Endothelial cell (in vitro differentiated cells): ENCODE data around the gene LEMD2. TPM values are rescaled to one million over a fixed set of nuclear protein-coding genes. Genes with fewer than 3 reads are reported as not detected.

Experiments
- DNase-seq: peaks from one replicate; pipeline ENCODE4 v3.0.0; 2021; ENCODE audit warnings: low spot score
- H3K27ac Mint-ChIP-seq: one replicate; pipeline ENCODE4 v1.8.0; 2021; ENCODE audit warnings: mixed read lengths, inconsistent platforms; ENCODE audit not compliant: unreplicated experiment
- H3K27me3 Mint-ChIP-seq: one replicate; pipeline ENCODE4 v1.8.0; 2021; ENCODE audit warnings: mild to moderate bottlenecking, moderate library complexity, mixed read lengths, inconsistent platforms; ENCODE audit not compliant: unreplicated experiment
- H3K36me3 Mint-ChIP-seq: one replicate; pipeline ENCODE4 v1.8.0; 2021; ENCODE audit warnings: mild to moderate bottlenecking, low read depth, mixed read lengths, inconsistent platforms; ENCODE audit not compliant: unreplicated experiment
- H3K4me1 Mint-ChIP-seq: one replicate; pipeline ENCODE4 v1.8.0; 2021; ENCODE audit warnings: mild to moderate bottlenecking, mixed read lengths, inconsistent platforms; ENCODE audit not compliant: unreplicated experiment
- H3K4me3 Mint-ChIP-seq: one replicate; pipeline ENCODE4 v1.8.0; 2021; ENCODE audit warnings: mild to moderate bottlenecking, mixed read lengths, inconsistent platforms; ENCODE audit not compliant: unreplicated experiment
- H3K9me3 Mint-ChIP-seq: one replicate; pipeline ENCODE4 v1.8.0; 2021; ENCODE audit warnings: mixed read lengths, inconsistent platforms; ENCODE audit not compliant: unreplicated experiment
- CTCF ChIP-seq: fragments of 200-600 bp; sonication (generic); IDR thresholded peaks from one replicate; pipeline ENCODE4 v1.5.0; 2021; ENCODE audit warnings: antibody characterized with exemption; ENCODE audit not compliant: unreplicated experiment
- total RNA-seq: library from RNA; stranded (reverse); fragmentation: NEBNext Ultra II Directional; extraction: Animal tissue kit (Norgen Biotek cat#: 25700); gene quantifications from one replicate; pipeline ENCODE4 v1.2.1, GENCODE V29; 2021; ENCODE audit not compliant: unreplicated experiment

LEMD2 gene
- total RNA-seq, 1 donor from 2014 or later = 105 TPM

- peak; percentile 88 for TF ChIP-seq CTCF
- peaks cover 19% of the 10 kb centered on the region for H3K36me3 Mint-ChIP-seq
- H3K4me3 Mint-ChIP-seq = no peak overlapping the region
- no peaks in the 10 kb centered on the region for H3K27me3 Mint-ChIP-seq
- peak; percentile 96 for DNase-seq
- H3K27ac Mint-ChIP-seq = no peak overlapping the region
- peaks cover 22% of the 10 kb centered on the region for H3K4me1 Mint-ChIP-seq
- no peaks in the 10 kb centered on the region for H3K9me3 Mint-ChIP-seq
Measured at GRCh38 chr6:33768644-33769120, 20.2 kb downstream of the LEMD2 start.

GRCh38 chr6:33766921-33767907 is 21.7 kb downstream of the LEMD2 start:
- H3K27ac Mint-ChIP-seq = no peak overlapping the region
- no peaks in the 10 kb centered on the region for H3K27me3 Mint-ChIP-seq
- DNase-seq = no peak
- H3K4me3 Mint-ChIP-seq = no peak overlapping the region
- H3K36me3 Mint-ChIP-seq = peaks cover 8% of the 10 kb centered on the region
- H3K4me1 Mint-ChIP-seq = peaks cover 13% of the 10 kb centered on the region
- no peaks in the 10 kb centered on the region for H3K9me3 Mint-ChIP-seq
- no peak for TF ChIP-seq CTCF

GRCh38 chr6:33765368-33765767 is 23.6 kb downstream of the LEMD2 start:
- H3K4me1 Mint-ChIP-seq = peaks cover 8% of the 10 kb centered on the region
- no peak overlapping the region for H3K27ac Mint-ChIP-seq
- H3K9me3 Mint-ChIP-seq = no peaks in the 10 kb centered on the region
- no peaks in the 10 kb centered on the region for H3K27me3 Mint-ChIP-seq
- no peak for TF ChIP-seq CTCF
- no peaks in the 10 kb centered on the region for H3K36me3 Mint-ChIP-seq
- no peak for DNase-seq
- peak overlapping the region; percentile 25 for H3K4me3 Mint-ChIP-seq

- H3K9me3 Mint-ChIP-seq = no peaks in the 10 kb centered on the region
- H3K27me3 Mint-ChIP-seq = no peaks in the 10 kb centered on the region
- DNase-seq = no peak
- H3K27ac Mint-ChIP-seq = no peak overlapping the region
- TF ChIP-seq CTCF = no peak
- peaks cover 8% of the 10 kb centered on the region for H3K4me1 Mint-ChIP-seq
- H3K36me3 Mint-ChIP-seq = no peaks in the 10 kb centered on the region
- no peak overlapping the region for H3K4me3 Mint-ChIP-seq
Measured at GRCh38 chr6:33764036-33764435, 24.9 kb downstream of the LEMD2 start.

GRCh38 chr6:33763483-33763882 is 25.4 kb downstream of the LEMD2 start:
- DNase-seq = no peak
- H3K4me1 Mint-ChIP-seq = peaks cover 4% of the 10 kb centered on the region
- H3K27me3 Mint-ChIP-seq = no peaks in the 10 kb centered on the region
- no peaks in the 10 kb centered on the region for H3K9me3 Mint-ChIP-seq
- H3K36me3 Mint-ChIP-seq = no peaks in the 10 kb centered on the region
- no peak for TF ChIP-seq CTCF
- no peak overlapping the region for H3K27ac Mint-ChIP-seq
- H3K4me3 Mint-ChIP-seq = no peak overlapping the region
